HG03469 (cell line): ENCODE results near the gene LRRC75A.

Experiments
- ATAC-seq: cut with Tn5 transposase; IDR thresholded peaks from one replicate; pipeline ENCODE4 v1.9.1; 2021; ENCODE audit warnings: mild to moderate bottlenecking, moderate library complexity, moderate number of reproducible peaks; ENCODE audit not compliant: unreplicated experiment

LRRC75A gene

GRCh38 chr17:16435925-16436886 is 55.8 kb downstream of the LRRC75A start:
- ATAC-seq, result no peak

- no peak for ATAC-seq
Measured at GRCh38 chr17:16434662-16435061, 57.3 kb downstream of the LRRC75A start.

GRCh38 chr17:16433514-16433913 is 58.5 kb downstream of the LRRC75A start:
- no peak for ATAC-seq

GRCh38 chr17:16432017-16432416 is 60.0 kb downstream of the LRRC75A start:
- no peak for ATAC-seq

- no peak for ATAC-seq
Measured at GRCh38 chr17:16430650-16431049, 61.3 kb downstream of the LRRC75A start.

- ATAC-seq, result no peak
Measured at GRCh38 chr17:16429083-16429482, 62.9 kb downstream of the LRRC75A start.

DNA sequence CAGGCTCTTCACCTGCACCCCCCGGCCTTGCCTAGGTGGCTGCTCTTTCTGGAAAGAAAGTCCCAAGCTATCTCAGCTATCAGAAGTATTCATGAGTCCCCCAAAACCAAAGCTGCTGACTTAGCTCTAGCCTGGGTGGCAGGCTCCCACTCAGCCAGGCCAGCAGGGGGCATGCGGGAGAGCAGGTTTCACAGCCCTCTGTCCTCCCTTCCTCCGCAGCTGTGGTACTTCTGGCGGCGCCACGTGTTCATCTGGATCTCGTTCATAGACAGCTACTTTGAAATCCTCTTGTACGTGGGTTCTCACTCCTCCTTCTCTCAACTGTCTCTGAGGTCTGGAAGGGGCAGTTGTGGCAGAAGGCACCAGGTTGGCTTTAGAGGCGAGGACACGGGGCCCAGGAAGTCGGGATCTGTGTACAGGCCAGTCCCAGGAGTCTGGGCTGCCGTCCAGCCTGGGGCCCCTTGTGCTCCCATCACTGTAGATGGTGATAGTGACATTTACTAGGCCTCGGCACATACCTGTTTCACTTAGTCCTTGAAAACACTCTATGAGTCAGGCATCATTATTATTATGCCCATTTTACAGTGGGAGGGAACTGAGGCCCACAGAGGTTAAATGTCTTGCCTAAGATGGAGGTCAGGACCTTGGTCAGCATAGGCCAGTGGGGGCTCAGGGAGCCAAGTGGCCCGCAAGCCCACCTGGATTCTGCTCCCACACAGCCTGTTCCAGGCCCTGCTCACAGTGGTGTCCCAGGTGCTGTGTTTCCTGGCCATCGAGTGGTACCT is 63.7 kb downstream of the LRRC75A start:
- no peak for ATAC-seq

DNA sequence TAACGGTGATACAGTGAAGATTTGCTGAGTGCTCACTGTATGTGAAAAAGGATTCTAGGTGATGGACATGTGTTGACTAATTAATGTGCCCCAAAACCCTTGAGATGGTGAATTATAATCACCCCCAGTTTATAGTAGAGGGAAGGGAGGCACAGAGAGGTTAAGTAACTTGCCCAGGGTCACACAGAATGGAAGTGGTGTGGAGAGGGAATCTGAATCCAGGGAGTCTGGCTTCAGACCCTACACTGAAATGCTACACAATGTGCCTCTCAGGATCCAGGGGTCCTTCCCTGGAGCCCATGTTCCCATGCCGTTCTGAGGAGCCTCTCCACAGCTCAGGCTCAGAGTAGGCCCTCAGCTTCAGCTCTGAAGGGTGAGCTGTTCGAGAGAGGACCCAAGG is 65.0 kb downstream of the LRRC75A start:
- ATAC-seq, result no peak

- no peak for ATAC-seq
Measured at GRCh38 chr17:16425698-16426659, 66.0 kb downstream of the LRRC75A start.

DNA sequence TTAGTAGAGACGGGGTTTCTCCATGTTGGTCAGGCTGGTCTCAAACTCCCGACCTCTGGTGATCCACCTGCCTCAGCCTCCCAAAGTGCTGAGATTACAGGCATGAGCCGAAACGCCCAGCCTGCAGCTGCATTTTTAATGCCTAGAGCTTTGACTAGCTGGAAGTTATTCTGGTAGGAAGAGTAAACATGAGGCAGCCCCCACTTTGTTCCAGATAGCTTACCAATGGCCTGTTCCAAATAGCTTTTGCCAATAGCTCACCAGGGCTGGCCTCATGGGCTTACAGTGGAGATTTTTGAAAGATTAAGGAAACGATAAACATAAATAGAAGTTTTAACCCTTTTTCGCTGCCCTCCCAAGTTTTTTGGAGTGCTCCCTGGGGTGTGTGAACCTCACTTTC is 66.8 kb downstream of the LRRC75A start:
- ATAC-seq, result no peak

- ATAC-seq, result no peak
Measured at GRCh38 chr17:16423226-16423872, 68.6 kb downstream of the LRRC75A start.

- ATAC-seq, result no peak
Measured at GRCh38 chr17:16422416-16422815, 69.6 kb downstream of the LRRC75A start.

- no peak for ATAC-seq
Measured at GRCh38 chr17:16419929-16420271, 72.1 kb downstream of the LRRC75A start.

DNA sequence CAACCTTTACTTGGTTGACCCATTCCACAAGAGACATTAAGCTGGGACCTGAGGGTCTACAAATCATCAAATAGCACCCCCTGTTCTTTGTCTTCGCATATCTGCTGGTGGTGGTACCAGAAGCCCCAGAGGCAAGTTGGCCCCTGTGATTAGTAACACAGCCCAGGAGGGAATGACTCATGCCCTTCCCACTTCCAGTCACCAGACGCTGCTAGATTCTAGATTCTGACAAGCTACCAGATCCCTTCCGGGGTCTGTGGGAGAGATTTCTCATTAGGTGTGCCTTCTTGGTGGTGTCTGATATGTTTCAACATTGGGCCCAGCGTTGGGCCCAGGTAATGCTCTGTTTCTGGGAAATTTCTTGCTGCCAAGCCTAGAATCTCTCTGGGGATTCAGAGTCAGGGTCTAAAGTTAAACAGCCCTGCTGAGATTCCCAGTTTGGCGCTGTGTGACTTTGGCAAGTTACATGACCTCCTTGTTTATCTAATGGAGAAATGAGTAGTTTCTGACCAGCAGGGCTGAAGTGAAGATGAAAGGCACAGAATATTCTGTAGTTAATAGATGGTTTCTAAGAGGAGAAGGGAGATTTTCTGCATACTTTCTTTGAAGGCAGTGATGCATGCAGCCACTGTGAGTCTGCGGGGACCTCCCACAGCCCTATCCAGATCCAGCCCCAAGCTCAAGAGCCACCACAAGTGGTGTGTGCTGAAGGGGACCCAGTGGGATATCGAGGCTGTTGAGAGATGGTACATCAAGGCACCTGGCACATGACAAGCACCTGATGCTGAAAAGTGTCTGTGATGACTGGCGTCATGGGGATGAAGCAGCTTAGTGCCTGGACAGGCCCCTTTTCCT is 72.7 kb downstream of the LRRC75A start:
- ATAC-seq, result no peak

- ATAC-seq, result no peak
Measured at GRCh38 chr17:16418685-16419068, 73.3 kb downstream of the LRRC75A start.

- ATAC-seq, result no peak
Measured at GRCh38 chr17:16417896-16418684, 73.9 kb downstream of the LRRC75A start.

GRCh38 chr17:16417399-16417798 is 74.6 kb downstream of the LRRC75A start:
- no peak for ATAC-seq

DNA sequence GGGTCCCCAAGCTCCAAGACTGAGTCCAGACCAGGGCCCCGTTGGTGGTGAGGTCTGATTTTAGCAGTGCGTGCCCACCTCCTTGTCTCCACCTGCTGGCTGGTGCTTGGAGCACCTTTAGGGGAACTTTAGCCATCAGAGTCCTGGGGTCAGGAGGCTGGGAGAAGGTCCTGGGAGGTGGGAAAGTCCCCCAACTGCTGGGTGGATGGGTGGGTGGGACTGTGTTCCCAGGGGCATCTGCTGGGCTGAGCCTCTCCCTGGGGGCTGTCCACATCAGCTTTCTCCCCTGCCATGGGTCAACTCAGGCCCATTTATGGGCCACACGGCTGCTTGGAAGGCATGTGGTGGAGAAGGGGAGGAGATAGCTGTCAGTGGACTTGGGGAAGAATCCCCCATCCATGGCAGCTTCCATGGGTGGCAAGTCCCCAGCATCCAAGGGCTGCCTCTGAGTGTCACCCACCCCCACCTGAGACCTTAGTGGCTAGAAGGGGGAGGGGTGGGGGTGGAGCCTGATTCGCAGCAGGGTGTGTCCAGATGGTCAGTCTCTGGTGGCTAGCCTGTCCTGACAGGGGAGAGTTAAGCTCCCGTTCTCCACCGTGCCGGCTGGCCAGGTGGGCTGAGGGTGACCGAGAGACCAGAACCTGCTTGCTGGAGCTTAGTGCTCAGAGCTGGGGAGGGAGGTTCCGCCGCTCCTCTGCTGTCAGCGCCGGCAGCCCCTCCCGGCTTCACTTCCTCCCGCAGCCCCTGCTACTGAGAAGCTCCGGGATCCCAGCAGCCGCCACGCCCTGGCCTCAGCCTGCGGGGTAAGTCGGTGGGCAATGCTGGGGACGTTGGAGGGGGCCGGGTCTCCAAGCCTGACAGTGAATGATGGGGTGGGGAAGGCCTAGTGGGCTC is 76.7 kb downstream of the LRRC75A start, which contains the start of gene TRPV2:
Gene TRPV2, plus strand, starts transcription at position 541 of the 894 bp plus-strand sequence. CDS start 2,098 bp downstream, outside the sequence.
- ATAC-seq, result no peak
